ENCODE results near the gene IPMK. TPM values are rescaled to one million over a fixed set of nuclear protein-coding genes. Genes with fewer than 3 reads are reported as not detected.

Gene IPMK
- polyA plus RNA-seq, 1 experiment = 3.1 TPM

DNA sequence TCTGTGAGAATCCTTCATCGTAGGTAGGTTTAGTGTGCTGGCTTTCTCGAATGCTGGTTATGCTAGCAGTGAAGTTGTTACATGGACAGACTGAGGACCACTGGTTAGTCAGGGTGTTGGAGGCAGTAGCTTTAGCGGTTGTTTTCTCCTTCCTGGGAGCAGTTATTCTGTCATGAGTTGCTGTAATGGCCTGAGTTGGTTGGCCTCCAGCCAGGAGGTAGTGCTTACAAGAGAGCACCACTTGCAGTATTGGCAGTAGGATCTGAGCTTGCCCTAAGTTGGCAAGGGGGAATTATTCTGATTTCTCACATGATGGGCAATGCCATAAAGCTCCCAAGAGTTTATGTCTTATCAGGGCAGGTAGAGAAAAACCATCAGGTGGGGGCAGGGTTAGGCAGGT, 58.0 kb downstream of the IPMK start:
- no peak for DNase-seq (ENCODE audit: low read depth, low spot score)
- CTCF ChIA-PET = no interaction called here

DNA sequence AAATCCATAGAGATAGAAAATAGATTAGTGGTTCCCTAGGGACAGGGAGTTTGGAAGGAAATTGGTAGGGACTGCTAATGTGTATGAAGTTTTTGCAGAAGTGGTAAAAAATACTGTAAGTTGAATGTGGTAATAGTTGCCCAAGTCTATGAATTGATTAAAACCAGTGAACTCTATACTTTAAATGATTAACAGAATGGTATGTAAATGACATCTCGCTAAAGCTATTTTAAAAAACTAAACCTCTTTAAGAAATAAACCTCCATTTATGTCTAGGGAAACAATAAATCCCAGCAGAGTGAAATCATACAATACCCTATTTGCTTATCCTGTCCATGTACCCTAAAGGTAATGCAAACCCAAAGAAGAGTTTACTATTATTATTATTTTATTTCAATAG, 61.4 kb downstream of the IPMK start:
- Histone ChIP-seq H3K27me3 (ENCODE audit: control insufficient read depth, insufficient read depth, low read length) (no peaks in the 10 kb centered on the region), H3K9me3 (ENCODE audit: control insufficient read depth, insufficient read depth, low read length) (no peaks in the 10 kb centered on the region), H3K4me3 (ENCODE audit: low read depth, low read length) (no peak overlapping the region), H3K27ac (ENCODE audit: low read depth, low read length) (no peak overlapping the region)
- CTCF ChIA-PET = no interaction called here
- POLR2A ChIA-PET = no interaction called here
- no peak for DNase-seq (ENCODE audit: low read depth, low spot score)
- TF ChIP-seq, protein P1, sequence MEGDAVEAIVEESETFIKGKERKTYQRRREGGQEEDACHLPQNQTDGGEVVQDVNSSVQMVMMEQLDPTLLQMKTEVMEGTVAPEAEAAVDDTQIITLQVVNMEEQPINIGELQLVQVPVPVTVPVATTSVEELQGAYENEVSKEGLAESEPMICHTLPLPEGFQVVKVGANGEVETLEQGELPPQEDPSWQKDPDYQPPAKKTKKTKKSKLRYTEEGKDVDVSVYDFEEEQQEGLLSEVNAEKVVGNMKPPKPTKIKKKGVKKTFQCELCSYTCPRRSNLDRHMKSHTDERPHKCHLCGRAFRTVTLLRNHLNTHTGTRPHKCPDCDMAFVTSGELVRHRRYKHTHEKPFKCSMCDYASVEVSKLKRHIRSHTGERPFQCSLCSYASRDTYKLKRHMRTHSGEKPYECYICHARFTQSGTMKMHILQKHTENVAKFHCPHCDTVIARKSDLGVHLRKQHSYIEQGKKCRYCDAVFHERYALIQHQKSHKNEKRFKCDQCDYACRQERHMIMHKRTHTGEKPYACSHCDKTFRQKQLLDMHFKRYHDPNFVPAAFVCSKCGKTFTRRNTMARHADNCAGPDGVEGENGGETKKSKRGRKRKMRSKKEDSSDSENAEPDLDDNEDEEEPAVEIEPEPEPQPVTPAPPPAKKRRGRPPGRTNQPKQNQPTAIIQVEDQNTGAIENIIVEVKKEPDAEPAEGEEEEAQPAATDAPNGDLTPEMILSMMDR (IDR thresholded peaks at IDR 0.05; ENCODE audit: low read depth, low read length) = no peak

More for the DNA sequence above, 58.0 kb downstream of the IPMK start:
- TF ChIP-seq, protein P1 (IDR thresholded peaks at IDR 0.05; ENCODE audit: low read depth, low read length) = no peak
- POLR2A ChIA-PET = no interaction called here
- Histone ChIP-seq H3K9me3 (ENCODE audit: control insufficient read depth, insufficient read depth, low read length) (no peaks in the 10 kb centered on the region), H3K27me3 (ENCODE audit: control insufficient read depth, insufficient read depth, low read length) (no peaks in the 10 kb centered on the region), H3K4me3 (ENCODE audit: low read depth, low read length) (no peak overlapping the region), H3K27ac (ENCODE audit: low read depth, low read length) (no peak overlapping the region)

DNA sequence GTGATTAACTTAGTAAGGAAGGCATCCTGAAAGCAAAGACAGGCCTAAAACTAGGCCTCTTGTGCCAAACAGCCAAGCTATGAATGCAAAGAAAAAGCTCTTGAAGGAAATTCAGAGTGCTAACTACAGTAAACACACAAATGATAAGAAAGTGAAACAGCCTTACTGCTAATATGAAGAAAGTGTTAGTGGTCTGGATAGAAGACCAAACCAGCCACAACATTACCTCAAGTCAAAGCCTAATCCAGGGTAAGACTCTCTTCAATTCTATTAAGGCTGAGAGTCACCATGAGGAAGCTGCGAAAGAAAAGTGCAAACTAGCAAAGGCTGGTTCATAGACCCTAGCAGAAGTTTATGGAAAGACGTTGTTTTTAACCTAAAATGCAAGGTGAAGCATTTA, 66.0 kb downstream of the IPMK start:
- ChIA-PET POLR2A (no interaction called here), CTCF (interaction anchor here (1.2 kb wide), 1 partner anchor 97 kb away, joined by 3 read pairs; no protein-coding TSS in a partner anchor)

DNA sequence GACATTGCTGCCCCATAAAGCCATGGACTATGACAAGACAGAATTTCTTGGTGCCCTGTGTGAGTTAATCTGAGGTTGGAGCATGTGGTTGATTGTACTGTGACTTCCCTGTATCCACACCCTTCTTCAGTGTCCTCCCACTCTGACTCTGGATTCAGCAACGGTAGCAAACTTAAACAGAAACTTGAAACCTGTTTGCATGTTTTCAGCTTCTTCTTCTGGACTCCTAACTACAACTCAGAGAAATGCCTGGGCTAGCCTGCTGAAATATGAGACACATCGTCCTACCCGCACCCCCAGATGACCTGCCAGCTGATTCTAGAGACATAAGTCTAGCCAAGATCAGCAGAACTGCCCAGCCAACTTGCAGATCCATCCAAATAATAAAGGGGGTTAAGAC, 78.4 kb downstream of the IPMK start:
- no peaks in the 10 kb centered on the region for H3K27me3 ChIP-seq (ENCODE audit: control insufficient read depth, insufficient read depth, low read length)
- no peak overlapping the region for H3K27ac ChIP-seq (ENCODE audit: low read depth, low read length)
- no peaks in the 10 kb centered on the region for H3K9me3 ChIP-seq (ENCODE audit: control insufficient read depth, insufficient read depth, low read length)
- ChIA-PET CTCF (interaction anchor here (1.0 to 2.8 kb wide), 5 partner anchors 11 to 110 kb away, joined by 3 to 13 read pairs (median 6); no protein-coding TSS in a partner anchor), POLR2A (interaction anchor here (1.0 kb wide), 1 partner anchor 79 kb away, joined by 3 read pairs; the partner anchor contains the start of gene CISD1)
- peak; percentile 37 for DNase-seq (ENCODE audit: low read depth, low spot score)
- H3K4me3 ChIP-seq (ENCODE audit: low read depth, low read length) = no peak overlapping the region
- TF ChIP-seq, protein P1 (IDR thresholded peaks at IDR 0.05; ENCODE audit: low read depth, low read length) = no peak

More for the DNA sequence above, 66.0 kb downstream of the IPMK start:
- no peak for DNase-seq (ENCODE audit: low read depth, low spot score)
- Histone ChIP-seq H3K9me3 (ENCODE audit: control insufficient read depth, insufficient read depth, low read length) (no peaks in the 10 kb centered on the region), H3K27me3 (ENCODE audit: control insufficient read depth, insufficient read depth, low read length) (no peaks in the 10 kb centered on the region), H3K27ac (ENCODE audit: low read depth, low read length) (no peak overlapping the region), H3K4me3 (ENCODE audit: low read depth, low read length) (no peak overlapping the region)
- TF ChIP-seq, protein P1 (IDR thresholded peaks at IDR 0.05; ENCODE audit: low read depth, low read length) = no peak

DNA sequence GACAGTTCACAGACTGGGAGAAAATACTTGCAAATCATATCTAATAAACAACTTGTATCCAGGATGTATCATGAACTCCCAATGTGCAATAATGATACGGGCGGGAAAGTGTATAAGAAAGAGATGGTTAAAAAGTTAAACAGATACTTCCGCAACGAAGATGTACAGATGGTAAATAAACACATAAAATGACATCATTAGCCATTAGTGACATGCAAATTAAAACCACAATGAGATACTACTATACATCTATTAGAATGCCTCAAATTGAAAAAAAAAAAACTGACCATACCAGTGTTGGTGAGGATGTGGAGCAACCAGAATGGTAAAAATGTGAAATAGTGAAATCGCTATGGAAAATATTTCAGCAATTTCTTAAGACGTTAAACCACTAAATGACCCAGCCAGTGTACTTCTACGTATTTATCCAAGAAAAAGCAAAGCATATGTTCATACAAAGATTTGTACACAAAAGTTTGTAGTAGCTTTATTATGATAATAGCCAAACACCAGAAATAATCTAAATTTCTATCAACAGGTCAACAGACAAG, 83.5 kb downstream of the IPMK start:
- DNase-seq (ENCODE audit: low read depth, low spot score) = no peak
- H3K27me3 ChIP-seq (ENCODE audit: control insufficient read depth, insufficient read depth, low read length) = no peaks in the 10 kb centered on the region
- no peaks in the 10 kb centered on the region for H3K9me3 ChIP-seq (ENCODE audit: control insufficient read depth, insufficient read depth, low read length)
- ChIA-PET CTCF (interaction anchor here (1.2 to 2.7 kb wide), 5 partner anchors 32 to 115 kb away, joined by 3 to 8 read pairs (median 4); no protein-coding TSS in a partner anchor), POLR2A (no interaction called here)
- H3K4me3 ChIP-seq (ENCODE audit: low read depth, low read length) = no peak overlapping the region
- H3K27ac ChIP-seq (ENCODE audit: low read depth, low read length) = no peak overlapping the region
- TF ChIP-seq, protein P1 (IDR thresholded peaks at IDR 0.05; ENCODE audit: low read depth, low read length) = no peak
